CD14-positive monocyte (primary cell): ENCODE measurements around the gene NDUFS6. TPM values are rescaled to one million over a fixed set of nuclear protein-coding genes. Genes with fewer than 3 reads are reported as not detected.

Experiments used
- DNase-seq, 3 donors: peaks; one replicate each; pipeline ENCODE4 v3.0.0-alpha.2; 2011 to 2022
- H2AFZ ChIP-seq: 2 replicates; pipeline ENCODE4 v1.6.0; 2012; ENCODE audit warnings: mild to moderate bottlenecking, low read depth, low read length, inconsistent platforms; ENCODE audit not compliant: insufficient read depth, poor library complexity, severe bottlenecking
- H3K27ac ChIP-seq, 2 donors: 1 replicate in 1 of 2; 2 replicates in 1 of 2; pipeline ENCODE4 v1.5.1; 2012 to 2013; ENCODE audit warnings: low read length in 2 of 2, control low read depth in 1 of 2, inconsistent platforms in 1 of 2, low read depth in 1 of 2, mild to moderate bottlenecking in 1 of 2
- H3K27me3 ChIP-seq, 2 donors: one replicate each; pipeline versions ENCODE4 v1.6.0 to v1.6.1; 2011 to 2013; ENCODE audit warnings: low read length in 2 of 2; ENCODE audit not compliant: control insufficient read depth in 2 of 2, insufficient read depth in 2 of 2
- H3K36me3 ChIP-seq, 2 donors: replicated peaks in 1 of 2; 1 replicate in 1 of 2; 2 replicates in 1 of 2; pipeline versions ENCODE4 v1.5.1 to v1.6.1; 2012 to 2013; ENCODE audit warnings: low read length in 2 of 2, control low read depth in 1 of 2, inconsistent platforms in 1 of 2, mild to moderate bottlenecking in 1 of 2; ENCODE audit not compliant: insufficient read depth in 2 of 2, control insufficient read depth in 1 of 2
- H3K4me1 ChIP-seq, 2 donors: 1 replicate in 1 of 2; 2 replicates in 1 of 2; pipeline versions ENCODE4 v1.5.1 to v1.6.1; 2012 to 2013; ENCODE audit warnings: low read length in 2 of 2, control low read depth in 1 of 2, inconsistent platforms in 1 of 2, mild to moderate bottlenecking in 1 of 2, moderate library complexity in 1 of 2; ENCODE audit not compliant: insufficient read depth in 2 of 2, control insufficient read depth in 1 of 2
- H3K4me2 ChIP-seq: replicated peaks from 2 replicates; pipeline ENCODE3; 2012; ENCODE audit warnings: low read length, moderate library complexity, mild to moderate bottlenecking; ENCODE audit not compliant: poor library complexity, severe bottlenecking; ENCODE audit errors: extremely low read depth
- H3K4me3 ChIP-seq, 3 experiments: fragments of 200-600 bp in 1 of 3; sonication (generic) in 1 of 3; replicated peaks in 1 of 3; 1 replicate in 2 of 3; 2 replicates in 1 of 3; pipeline ENCODE4 v1.5.1; 2011 to 2013; ENCODE audit warnings: low read length in 3 of 3, mild to moderate bottlenecking in 3 of 3, control low read depth in 2 of 3, low read depth in 2 of 3, inconsistent platforms in 1 of 3, moderate library complexity in 1 of 3
- H3K79me2 ChIP-seq: 2 replicates; pipeline ENCODE4 v1.6.0; 2012; ENCODE audit warnings: mild to moderate bottlenecking, control low read depth, inconsistent platforms, low read length, moderate library complexity; ENCODE audit not compliant: insufficient read depth
- H3K9ac ChIP-seq: 2 replicates; pipeline ENCODE4 v1.6.0; 2017; ENCODE audit warnings: low read length, mild to moderate bottlenecking; ENCODE audit not compliant: insufficient read depth, poor library complexity, severe bottlenecking
- H3K9me3 ChIP-seq, 2 donors: replicated peaks in 1 of 2; 1 replicate in 1 of 2; 2 replicates in 1 of 2; pipeline versions ENCODE4 v1.5.1 to v1.6.1; 2012 to 2013; ENCODE audit warnings: low read length in 2 of 2, control low read depth in 1 of 2; ENCODE audit not compliant: control insufficient read depth in 1 of 2, insufficient read depth in 1 of 2
- H4K20me1 ChIP-seq: 2 replicates; pipeline ENCODE4 v1.6.0; 2012; ENCODE audit warnings: mild to moderate bottlenecking, low read length, control low read depth, moderate library complexity; ENCODE audit not compliant: insufficient read depth
- H3K27ac Mint-ChIP-seq, 7 donors: one replicate each; pipeline ENCODE4 v1.8.0; 2020; ENCODE audit warnings: mild to moderate bottlenecking in 7 of 7, mixed read lengths in 7 of 7, moderate library complexity in 6 of 7, inconsistent platforms in 2 of 7
- H3K27me3 Mint-ChIP-seq, 3 donors: one replicate each; pipeline ENCODE4 v1.8.0; 2021 to 2022; ENCODE audit warnings: low read depth in 3 of 3, mild to moderate bottlenecking in 3 of 3, mixed read lengths in 3 of 3, moderate library complexity in 3 of 3, inconsistent platforms in 1 of 3
- H3K36me3 Mint-ChIP-seq, 2 donors: one replicate each; pipeline ENCODE4 v1.8.0; 2020; ENCODE audit warnings: mixed read lengths in 2 of 2, inconsistent platforms in 1 of 2, mild to moderate bottlenecking in 1 of 2
- H3K4me1 Mint-ChIP-seq: one replicate; pipeline ENCODE4 v1.8.0; 2020; ENCODE audit warnings: mild to moderate bottlenecking, mixed read lengths
- H3K4me3 Mint-ChIP-seq, 2 donors: one replicate each; pipeline ENCODE4 v1.8.0; 2020; ENCODE audit warnings: mild to moderate bottlenecking in 2 of 2, mixed read lengths in 2 of 2, moderate library complexity in 1 of 2
- H3K9me3 Mint-ChIP-seq, 7 donors: one replicate each; pipeline ENCODE4 v1.8.0; 2020 to 2022; ENCODE audit warnings: mixed read lengths in 7 of 7, mild to moderate bottlenecking in 6 of 7, moderate library complexity in 6 of 7, inconsistent platforms in 2 of 7
- WGBS: methylation state at CpG from one replicate; pipeline ENCODE4 v1.1.5; 2013; ENCODE audit warnings: missing lambda C conversion rate; ENCODE audit not compliant: insufficient coverage; 5-methylcytosine and 5-hydroxymethylcytosine counted together
- intact Hi-C, 2 donors: fragments of 100-400 bp; cut with micrococcal nuclease; formaldehyde crosslinking; loops; one replicate each; pipeline versions ENCODE4 v1.15.0 to v1.15.1; 2023
- polyA plus RNA-seq, 3 donors: library from polyadenylated mRNA; depleted of rRNA in 1 of 3; unstranded in 2 of 3; stranded (reverse) in 1 of 3; fragments of 300-500 nt in 2 of 3; fragments of >200 nt in 1 of 3; fragmentation: Illumina TruSeq in 2 of 3; gene quantifications; 1 replicate in 2 of 3; 2 replicates in 1 of 3; pipeline ENCODE4 v1.2.3, GENCODE V29; 2012 to 2021
- TF ChIP-seq, protein P1 (sequence below): fragments of 200-600 bp; IDR thresholded peaks from one replicate; pipeline ENCODE4 v1.8.0; 2022; ENCODE audit warnings: antibody characterized with exemption, mild to moderate bottlenecking

Gene NDUFS6
- polyA plus RNA-seq, 3 donors, result 20.5 to 62.3 (median 62.2) TPM

DNA sequence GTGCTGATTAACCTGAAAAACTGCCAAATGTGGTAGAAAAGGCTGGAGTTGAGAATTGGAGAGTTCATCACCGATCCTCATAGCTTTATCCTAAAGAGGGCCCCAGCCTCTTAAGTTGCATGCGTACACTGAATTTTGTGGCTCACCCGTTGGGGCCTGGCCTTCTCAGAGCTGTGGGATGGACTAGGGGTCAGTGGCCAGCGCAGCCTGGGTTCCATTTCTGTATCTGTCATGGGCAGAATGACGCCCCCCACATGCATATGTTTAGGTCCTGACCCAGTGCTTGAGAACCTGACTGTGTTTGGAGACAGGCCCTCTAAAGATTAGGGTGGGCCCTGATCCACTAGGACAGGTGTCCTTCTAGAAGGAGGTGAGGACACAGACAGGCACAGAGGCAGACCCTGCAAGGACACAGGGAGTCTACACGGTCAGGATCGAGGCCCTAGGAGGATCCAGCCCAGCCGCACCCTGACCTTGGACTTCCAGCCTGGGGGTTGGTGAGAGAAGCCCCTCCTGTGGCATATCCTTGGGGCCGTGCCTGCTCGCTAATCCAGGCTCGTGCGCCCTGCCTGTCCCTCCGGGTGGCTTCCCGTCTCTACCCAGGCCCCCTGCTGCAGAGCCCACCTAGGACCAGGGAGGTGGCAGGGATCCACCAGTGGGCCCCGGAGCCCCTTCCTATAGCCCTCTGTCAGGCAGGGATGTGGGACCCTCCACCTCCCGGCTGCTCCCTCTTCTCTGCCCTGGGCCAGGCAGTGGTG is 32.2 kb downstream of the NDUFS6 start:
- H3K4me1 Mint-ChIP-seq, result no peaks in the 10 kb centered on the region
- H3K27me3 Mint-ChIP-seq, result peaks cover 12 to 31% (median 17%) of the 10 kb centered on the region in 3 donors
- Histone ChIP-seq H3K79me2 (no peaks in the 10 kb centered on the region), H3K36me3 (no peaks in the 10 kb centered on the region), H4K20me1 (no peaks in the 10 kb centered on the region), H2AFZ (no peak overlapping the region), H3K9ac (no peak overlapping the region), H3K4me1 (no peaks in the 10 kb centered on the region), H3K9me3 (no peaks in the 10 kb centered on the region), H3K27ac (no peak overlapping the region), H3K4me3 (no peak overlapping the region), H3K27me3 (no peaks in the 10 kb centered on the region), H3K4me2 (no peak overlapping the region)
- no peaks in the 10 kb centered on the region for H3K36me3 Mint-ChIP-seq
- peaks cover 0 to 2% (median 0%) of the 10 kb centered on the region in 7 donors for H3K9me3 Mint-ChIP-seq
- WGBS, result 91% methylated on average over 16 of the region's 16 CpGs
- DNase-seq, result no peak
- TF ChIP-seq, protein P1, sequence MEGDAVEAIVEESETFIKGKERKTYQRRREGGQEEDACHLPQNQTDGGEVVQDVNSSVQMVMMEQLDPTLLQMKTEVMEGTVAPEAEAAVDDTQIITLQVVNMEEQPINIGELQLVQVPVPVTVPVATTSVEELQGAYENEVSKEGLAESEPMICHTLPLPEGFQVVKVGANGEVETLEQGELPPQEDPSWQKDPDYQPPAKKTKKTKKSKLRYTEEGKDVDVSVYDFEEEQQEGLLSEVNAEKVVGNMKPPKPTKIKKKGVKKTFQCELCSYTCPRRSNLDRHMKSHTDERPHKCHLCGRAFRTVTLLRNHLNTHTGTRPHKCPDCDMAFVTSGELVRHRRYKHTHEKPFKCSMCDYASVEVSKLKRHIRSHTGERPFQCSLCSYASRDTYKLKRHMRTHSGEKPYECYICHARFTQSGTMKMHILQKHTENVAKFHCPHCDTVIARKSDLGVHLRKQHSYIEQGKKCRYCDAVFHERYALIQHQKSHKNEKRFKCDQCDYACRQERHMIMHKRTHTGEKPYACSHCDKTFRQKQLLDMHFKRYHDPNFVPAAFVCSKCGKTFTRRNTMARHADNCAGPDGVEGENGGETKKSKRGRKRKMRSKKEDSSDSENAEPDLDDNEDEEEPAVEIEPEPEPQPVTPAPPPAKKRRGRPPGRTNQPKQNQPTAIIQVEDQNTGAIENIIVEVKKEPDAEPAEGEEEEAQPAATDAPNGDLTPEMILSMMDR, result no peak
- H3K4me3 Mint-ChIP-seq, result no peak overlapping the region
- no peak overlapping the region for H3K27ac Mint-ChIP-seq
- intact Hi-C loops, result no loop called here

DNA sequence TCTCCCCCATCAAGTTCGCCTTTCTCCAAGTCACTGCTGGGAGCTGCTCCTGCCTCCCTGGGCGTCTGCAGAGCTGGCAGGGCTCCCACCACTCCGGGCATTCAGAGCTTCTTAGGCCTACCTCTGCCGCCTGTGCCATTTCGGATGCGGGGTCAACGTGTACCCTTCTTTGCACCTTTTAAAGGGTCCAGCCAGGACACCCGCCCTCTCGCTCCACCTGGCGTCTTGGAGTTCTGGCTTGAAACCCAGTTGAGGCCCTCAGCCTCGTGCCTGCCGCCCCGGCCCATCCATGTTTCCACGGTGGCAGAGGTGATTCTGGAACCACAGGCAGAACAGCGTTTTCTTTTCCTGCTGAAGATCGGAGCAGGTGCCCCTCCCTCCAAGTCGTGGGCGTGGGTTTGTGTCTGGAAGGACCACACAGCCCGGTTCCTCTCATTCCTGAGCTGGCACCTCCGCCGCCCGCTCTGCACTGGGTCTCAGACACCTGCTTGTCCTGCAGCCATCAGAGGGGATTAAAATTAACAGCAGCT is 32.9 kb downstream of the NDUFS6 start:
- 84% methylated on average over 22 of the region's 22 CpGs for WGBS
- Histone ChIP-seq H3K27ac (no peak overlapping the region), H3K9me3 (no peaks in the 10 kb centered on the region), H3K4me3 (no peak overlapping the region), H3K36me3 (no peaks in the 10 kb centered on the region), H3K27me3 (no peaks in the 10 kb centered on the region), H3K79me2 (no peaks in the 10 kb centered on the region), H3K4me2 (no peak overlapping the region), H4K20me1 (no peaks in the 10 kb centered on the region), H3K4me1 (no peaks in the 10 kb centered on the region), H3K9ac (no peak overlapping the region), H2AFZ (no peak overlapping the region)
- Mint-ChIP-seq H3K4me1 (no peaks in the 10 kb centered on the region), H3K9me3 (peaks cover 0 to 2% (median 0%) of the 10 kb centered on the region in 7 donors), H3K36me3 (no peaks in the 10 kb centered on the region), H3K27ac (no peak overlapping the region), H3K27me3 (peaks cover 12 to 33% (median 16%) of the 10 kb centered on the region in 3 donors), H3K4me3 (no peak overlapping the region)
- intact Hi-C loops, result no loop called here
- TF ChIP-seq, protein P1, result no peak
- no peak for DNase-seq
